Stimulated activated CD8-positive, alpha-beta memory T cell treated with anti-CD3 and anti-CD28 coated beads, Interleukin-12 subunit alpha, Interleukin-12 subunit beta, amount 100 ng/mL, for 24 hours (primary cell): ENCODE data around the gene OXCT2.
A peak's percentile ranks its signal among the peaks of the same experiment; 100 is the strongest.

Experiments
- DNase-seq: peaks from one replicate; pipeline ENCODE4 v3.0.0-alpha.2; 2020; ENCODE audit errors: extremely low read depth

OXCT2 gene

DNA sequence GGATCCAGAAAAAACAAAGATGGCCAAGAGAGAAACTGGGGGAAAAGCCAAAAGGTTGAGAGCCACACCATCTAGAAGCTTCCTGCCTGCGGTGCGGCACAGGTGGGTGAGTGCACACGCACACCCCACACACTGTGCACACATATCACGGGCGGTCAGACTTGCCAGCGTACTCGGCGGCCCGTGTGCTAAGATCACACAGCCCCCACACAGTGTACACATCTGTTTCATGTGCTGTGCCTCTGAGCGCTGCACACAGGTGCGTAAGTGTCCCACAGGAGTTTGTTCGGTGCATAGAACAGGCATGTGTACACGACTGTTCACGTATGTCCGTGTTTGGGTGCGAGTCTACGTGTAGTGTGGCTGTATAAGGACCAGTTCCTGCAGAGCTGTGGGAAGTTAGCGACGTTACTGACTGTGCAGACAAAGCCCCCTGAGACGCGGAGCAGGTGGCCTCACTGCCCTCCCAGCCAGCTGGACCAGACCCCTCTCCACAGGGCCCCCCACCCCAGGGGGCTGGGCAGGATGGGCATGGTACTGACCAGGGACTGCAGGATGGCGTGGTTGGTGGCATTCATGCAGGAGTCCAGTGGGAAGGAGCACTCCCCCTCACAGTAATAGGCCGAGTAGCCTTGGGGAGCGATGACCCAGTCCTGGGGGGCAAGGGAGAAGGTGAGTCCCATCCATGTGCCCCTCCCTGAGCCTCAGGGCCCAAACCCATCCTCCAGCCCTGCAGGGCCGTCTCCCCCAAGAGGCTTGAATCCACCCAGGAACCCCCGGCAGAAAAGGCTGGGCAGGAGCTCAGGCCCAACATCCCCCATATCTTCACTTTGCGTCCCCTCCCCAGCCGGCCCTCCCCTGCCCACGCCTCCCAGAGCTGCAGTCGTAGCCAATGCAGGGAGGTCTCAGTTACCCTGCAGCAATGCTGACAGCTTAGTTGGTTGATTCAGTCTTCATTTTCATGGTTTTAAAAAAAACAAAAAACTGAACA lies 8.3 kb downstream of the OXCT2 start:
- no peak for DNase-seq

DNA sequence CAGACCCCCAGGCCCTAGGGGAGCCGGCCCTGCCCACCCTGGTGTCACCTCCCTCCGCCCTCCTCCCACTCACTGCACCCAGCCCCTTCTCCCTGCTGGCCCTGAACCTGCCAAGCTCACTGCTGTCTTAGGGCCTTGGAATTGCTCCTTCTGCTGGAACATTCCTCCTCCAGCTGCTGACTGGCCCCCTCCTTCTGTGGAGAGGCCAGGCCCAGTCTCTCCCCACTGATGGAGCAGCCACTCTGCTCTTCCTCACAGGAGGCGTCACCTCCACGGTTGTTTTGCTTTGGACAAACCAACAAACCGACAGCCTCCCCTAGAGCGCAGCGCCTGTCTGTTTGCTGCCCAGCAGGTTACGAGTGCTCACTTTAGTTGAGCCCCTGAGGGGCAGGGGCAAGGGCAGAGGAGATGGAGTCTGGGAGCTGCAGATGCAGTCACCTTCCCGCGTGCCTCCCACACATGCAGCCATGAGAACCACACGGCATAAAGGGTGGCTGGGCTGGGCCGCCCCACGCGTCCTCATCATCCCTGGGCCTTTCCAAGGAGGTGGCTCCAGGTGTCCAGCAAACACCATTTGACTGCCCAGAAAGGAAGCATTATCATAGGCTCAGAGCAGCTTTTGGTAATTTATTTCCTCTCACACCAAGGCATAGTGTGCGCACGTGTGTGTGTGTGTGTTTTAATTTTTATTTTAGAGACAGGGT lies 9.4 kb downstream of the OXCT2 start:
- no peak for DNase-seq

- no peak for DNase-seq
Observed at GRCh38 chr1:39761016-39761415, 10.1 kb downstream of the OXCT2 start.

GRCh38 chr1:39760074-39761008 lies 10.8 kb downstream of the OXCT2 start:
- no peak for DNase-seq

DNA sequence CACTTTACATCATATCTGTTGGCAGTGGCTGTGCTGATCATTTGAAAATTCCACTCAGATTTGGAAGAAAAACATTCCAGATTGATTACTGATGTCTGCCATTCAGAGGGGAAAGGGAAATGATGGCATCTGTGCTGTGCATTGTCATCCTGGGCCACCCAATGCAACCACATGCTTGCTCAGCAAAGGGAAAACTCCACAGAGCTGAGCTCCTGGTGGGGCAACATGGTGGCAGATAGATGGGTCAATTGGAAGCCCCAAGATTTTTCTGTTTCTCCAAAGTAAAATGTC lies 11.8 kb downstream of the OXCT2 start:
- DNase-seq = no peak

DNA sequence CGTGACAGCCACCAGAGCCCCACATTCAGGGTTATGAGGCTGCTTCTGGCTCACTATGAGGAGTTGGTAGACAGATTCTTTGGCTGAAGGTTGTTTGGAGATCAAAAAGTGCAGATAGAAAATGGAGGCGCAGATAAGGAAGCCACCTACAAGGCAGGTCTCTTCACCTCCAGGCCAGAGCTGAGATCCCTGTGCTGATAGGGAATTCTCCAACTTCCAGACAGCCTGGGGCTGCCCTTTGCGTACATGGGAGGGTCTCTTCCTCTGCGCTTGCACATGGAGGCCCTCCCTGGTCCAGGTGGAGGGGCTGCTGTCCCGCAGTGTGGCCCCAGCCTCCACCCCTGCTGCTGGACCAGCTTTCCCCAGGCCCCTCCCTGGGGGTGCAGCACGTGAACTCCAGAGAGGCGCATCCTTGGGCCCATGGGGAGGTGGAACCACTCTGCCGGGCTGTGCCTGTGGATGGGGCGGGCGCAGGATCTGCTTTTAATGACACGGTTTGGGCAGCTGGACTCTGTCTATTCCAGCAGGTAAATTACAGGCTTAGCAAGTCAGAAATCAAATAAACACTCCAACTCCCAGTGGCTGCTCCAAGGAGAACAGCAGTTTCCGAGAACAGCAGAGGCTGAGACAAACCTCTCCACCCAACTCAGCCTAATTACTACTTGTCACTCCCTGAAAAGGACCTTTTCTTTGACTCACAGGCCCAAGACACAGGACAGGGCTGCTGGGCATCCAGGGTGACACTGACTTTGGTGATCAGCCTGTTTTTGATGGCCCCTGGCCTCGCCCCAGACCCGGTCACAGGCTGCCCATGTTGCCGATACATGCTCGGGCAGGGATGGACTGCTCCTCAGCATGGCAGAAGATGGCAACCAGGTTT lies 12.4 kb downstream of the OXCT2 start:
- DNase-seq = no peak

DNA sequence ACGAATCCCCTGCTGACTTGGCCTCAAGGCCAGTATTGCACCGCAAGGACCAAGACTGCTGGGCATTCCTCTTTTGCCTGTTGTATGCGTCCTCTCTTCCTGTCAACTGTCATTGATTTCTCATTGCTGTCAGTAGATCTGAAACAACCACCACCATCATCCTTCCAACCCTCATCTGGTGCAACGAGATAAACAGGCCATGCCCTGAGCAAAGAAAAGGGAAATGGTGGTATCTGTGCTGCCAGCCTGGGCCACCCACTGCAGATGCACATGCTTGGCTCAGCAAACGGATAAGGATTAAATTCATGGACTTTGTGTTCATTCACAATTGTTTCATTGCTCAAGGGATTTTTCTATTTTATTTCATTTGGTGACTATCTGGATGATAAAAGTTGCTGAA lies 13.6 kb downstream of the OXCT2 start:
- no peak for DNase-seq

GRCh38 chr1:39755965-39756659 lies 15.0 kb downstream of the OXCT2 start:
- no peak for DNase-seq

DNA sequence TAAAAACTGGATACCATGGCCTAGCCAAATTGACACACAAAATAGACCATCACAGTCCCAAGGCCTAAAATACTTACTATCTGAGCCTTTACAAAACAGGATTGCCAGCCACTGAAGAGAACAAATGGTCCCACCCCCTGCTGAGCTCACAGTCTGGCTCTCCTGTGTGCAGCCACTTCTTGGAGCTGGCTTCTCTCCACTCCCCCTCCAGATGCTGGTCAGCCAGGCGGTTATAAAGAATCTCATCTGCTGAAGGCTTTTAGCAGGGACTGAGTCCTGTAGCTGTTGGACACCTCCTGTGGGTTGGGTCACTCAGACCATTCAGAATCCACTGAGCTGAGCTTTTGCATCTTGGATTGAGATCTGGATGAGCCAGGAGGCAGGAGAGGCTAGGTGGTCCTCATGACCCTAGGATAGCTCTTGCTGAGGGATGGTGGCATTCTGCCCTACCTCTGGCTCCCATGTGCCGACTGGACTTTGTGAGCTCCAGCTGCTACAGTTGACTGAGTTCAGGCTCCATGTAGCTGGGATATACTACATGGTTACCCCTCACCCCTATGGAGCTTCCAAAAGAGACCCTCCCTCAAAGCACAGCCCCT lies 16.1 kb downstream of the OXCT2 start:
- DNase-seq = no peak

DNA sequence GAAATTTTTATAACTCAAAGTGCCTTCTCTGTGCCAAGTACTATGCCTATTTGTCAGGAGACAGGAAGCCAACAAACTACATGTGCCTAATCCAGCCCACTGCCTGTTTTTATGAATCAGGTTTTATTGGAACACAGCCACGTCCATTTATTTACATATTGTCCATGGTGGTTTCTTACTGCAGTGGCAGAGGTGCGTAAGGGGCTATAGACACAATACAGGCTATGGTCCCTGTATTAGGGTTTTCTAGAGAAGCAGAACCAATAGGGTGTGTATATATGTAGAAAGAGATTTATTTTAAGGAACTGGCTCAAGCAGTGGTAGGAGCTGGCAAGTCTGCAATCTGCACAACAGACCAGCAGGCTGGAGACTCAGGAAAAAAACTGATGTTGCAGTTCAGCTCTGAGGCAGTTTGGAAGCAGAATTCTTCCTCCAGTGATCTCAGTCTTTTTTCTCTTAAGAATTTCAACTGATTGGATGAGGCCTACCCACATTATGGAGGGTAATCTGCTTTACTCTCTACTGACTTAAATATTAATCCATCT lies 17.1 kb downstream of the OXCT2 start:
- DNase-seq = no peak

DNA sequence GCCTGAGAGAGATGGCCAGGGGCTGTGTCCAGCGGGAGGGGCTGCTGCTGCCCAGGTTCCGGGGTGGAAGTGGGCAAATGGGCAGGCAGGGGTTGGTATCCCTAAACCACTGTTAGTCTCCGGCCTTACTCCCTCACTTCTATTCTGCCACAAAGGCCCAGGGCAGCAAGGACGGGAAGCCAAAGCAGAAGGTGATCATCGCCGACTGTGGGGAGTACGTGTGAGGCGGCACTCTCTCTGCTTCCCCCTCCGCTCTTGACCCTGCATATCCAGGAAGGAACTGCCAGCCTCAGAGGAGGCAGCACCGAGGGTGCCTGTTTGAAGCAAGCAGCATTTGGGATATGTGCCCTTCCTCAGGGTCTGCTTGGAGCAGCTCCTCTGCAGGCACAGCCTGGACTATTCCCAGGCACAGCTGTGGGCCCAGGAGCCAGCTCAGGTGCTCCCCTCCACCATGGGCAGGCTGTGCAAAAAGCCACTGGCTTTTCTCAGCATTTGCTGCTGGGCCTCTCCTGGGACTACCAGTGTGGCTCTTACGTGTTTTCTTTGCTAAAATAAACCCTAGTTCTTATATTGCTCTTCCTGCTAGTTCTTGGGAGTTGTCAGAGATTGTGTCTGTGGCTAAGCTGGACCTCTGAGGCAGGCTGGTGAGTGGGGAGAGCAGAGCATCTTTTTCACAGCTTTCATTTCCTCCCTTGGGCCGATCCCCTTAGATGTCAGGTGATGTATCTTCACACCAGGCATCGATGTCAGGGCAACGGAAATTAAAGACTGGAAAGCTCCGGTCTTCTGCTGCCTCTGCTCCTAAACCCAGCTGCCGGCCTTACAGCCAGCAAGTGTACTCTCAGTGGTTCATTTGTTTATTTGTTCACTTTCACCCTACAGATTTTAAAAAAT lies 17.8 kb downstream of the OXCT2 start:
- no peak for DNase-seq

DNA sequence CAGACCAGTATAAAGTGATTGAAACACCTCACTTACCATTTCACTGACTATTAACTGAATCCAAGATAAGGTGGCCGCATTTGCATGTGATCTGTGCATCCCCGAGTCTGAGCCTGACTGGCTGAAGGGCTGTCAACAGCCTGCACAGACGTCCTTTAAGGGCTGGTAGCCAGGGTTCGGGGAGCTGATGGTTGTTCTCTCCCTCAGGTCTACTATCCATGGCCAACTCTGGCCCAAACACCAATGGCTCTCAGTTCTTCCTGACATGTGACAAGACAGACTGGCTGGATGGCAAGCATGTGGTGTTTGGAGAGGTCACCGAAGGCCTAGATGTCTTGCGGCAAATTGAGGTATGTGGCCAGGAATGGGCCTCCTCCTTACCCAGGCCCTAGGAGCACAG lies 18.4 kb downstream of the OXCT2 start:
- no peak for DNase-seq

GRCh38 chr1:39751595-39751994 lies 19.6 kb downstream of the OXCT2 start:
- no peak for DNase-seq

GRCh38 chr1:39745016-39745670 lies 26.0 kb downstream of the OXCT2 start:
- DNase-seq = no peak

- peak; percentile 95 for DNase-seq
Observed at GRCh38 chr1:39738622-39739366, 32.4 kb downstream of the OXCT2 start, which contains the start of gene PPIE. Gene PPIE (plus strand): TSS chr1:39738882. CDS start chr1:39738901, 19 bp downstream.

DNA sequence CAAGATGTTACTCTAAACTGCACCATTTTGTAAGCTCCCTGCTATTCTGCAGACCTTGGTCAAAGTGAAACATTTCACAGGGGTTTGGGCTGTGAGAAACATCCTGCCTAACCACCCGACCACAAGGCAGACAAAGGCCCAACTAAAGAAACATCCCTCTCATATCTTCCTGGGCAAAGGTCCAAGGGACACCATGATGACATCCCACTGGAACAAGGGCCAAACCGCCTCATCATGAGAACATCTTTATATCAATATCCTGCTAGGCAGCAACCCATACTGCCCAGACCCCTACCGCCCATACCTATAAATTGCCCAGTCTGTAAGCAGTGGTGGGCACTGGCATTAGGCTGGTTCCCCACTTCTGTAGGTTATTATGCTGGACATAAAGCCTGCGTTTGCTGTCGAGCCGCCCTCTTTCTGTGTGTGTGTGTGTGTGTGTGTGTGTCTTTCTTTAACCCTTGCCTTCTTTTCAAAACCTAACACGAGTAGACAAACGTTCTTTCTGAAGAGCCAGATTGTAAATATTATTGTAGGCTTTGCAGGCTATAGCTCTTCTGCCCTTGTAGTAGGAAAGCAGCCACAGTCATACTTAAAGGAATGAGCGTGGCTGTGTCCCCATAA lies 33.5 kb downstream of the OXCT2 start:
- DNase-seq = no peak

- no peak for DNase-seq
Observed at GRCh38 chr1:39735731-39736130, 35.4 kb downstream of the OXCT2 start.
